Left cardiac atrium (tissue), 4 donors: ENCODE results near the gene ANO5. TPM values are rescaled to one million over a fixed set of nuclear protein-coding genes. Genes with fewer than 3 reads are reported as not detected.
A peak's percentile ranks its signal among the peaks of the same experiment; 100 is the strongest.
"Not testable (repeated sequence)": the region's sequence is repeated elsewhere in the genome, so short reads cannot be mapped to it uniquely, and the experiment has no call there.

ENCODE experiments used
- ATAC-seq, 2 donors: fragments of 200-7000 bp; cut with Tn5 transposase; one replicate each; pipeline ENCODE4 v1.9.1; 2020; ENCODE audit warnings: mild to moderate bottlenecking in 2 of 2, moderate library complexity in 2 of 2
- DNase-seq: peaks from one replicate; pipeline ENCODE4 v3.0.0-alpha.2; 2020
- intact Hi-C, 2 donors: fragments of 100-400 bp; cut with DNase I; formaldehyde crosslinking; loops; one replicate each; pipeline versions ENCODE4 v1.14.1 to v1.15.1; 2022 to 2023
- total RNA-seq, 2 donors: library from RNA; stranded (reverse); fragmentation: NEBNext Ultra II Directional; extraction: Animal tissue kit (Norgen Biotek cat#: 25700); gene quantifications; one replicate each; pipeline ENCODE4 v1.2.1, GENCODE V29; 2021
- donor health status: DM: no; HTN: yes; CAD: no.
- donor health status: DM: no; HTN: yes; CAD: no; lungs with severe emphysema.
- donor health status: DM: yes; HTN: yes; CAD: no.
- donor health status: Dilated cardiomyopathy.

Gene ANO5
- total RNA-seq, 2 donors from 2014 or later, result 37.5 to 49.2 TPM

DNA sequence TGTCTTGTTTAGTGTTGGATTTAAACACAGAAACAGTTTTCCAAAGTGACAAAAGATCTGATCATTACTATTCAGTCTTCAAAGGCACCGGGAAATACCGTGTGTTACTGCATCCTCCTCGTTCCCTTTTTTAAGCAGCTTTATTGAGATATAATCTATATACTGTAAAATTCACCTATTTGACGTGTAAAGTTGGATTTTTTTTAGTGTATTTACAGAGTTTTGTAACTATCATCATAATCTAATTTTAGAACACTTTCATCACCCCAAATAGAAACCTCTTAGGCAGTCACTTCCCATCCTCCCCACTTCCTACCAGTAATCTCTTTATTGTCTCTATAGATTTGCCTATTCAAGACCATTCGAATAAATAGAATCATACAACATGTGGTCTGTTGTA is 1.4 kb downstream of the ANO5 start:
- intact Hi-C loops, result no loop called here
- no peak for DNase-seq

DNA sequence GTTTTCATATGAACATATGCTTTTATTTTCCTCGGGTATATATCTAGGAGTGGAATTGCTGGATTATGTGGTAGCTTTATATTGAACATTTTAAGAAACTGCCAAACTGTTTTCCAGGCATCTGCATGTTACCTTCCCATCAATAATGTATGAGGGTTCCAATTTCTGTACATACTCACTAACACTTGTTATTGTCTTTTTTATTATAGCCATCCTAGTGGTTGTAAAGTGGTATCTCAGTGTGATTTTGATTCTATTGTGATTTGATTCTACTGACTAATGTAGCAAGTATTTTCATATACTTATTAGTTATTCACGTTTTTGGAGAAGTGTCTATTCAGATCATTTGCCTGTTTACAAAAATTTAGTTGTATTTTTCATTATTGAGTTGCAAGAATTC is 2.0 kb downstream of the ANO5 start:
- DNase-seq, result no peak
- intact Hi-C loops, result no loop called here
- no peak for ATAC-seq

More for the DNA sequence above, 1.4 kb downstream of the ANO5 start:
- ATAC-seq, result no peak

DNA sequence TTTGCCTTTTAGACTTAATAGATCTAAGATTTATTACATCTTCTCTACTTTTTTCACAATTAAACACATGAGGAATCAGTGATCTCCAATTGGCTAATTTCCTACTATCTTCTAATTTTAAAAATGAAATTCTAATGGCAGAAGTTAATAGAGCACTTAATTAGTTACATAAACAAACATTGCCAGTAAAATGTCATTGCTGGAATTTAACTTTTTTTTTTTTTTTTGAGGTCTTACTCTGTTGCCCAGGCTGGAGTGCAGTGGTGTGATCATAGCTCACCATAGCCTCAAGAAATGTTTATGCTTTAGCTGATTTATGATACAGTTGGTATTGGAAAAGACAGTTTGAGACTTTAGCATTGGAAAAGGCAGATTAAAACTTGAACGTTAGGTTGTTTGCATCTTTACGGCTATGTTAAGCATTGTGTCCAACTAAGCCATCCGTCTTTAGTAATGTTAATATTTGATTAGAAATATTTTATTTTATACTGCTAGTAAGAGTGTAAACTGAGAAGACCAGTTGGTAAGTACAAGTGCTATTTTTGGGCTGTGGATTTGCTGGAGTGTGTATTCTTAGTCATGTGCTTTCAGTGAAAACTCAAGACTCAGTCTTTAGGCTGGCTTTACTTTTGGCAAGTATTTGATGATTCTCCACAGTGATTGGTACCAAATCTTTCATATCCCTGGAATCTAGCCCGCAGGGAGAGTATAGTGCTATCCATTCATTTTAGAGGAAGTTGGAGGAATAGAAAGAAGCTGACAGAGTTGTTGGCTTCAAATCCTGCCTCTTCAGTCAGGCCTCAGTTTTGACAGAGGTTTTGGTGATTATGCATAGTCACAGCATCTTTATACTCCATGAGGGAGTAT is 4.5 kb downstream of the ANO5 start:
- intact Hi-C loops, result no loop called here
- ATAC-seq, result no peak
- no peak for DNase-seq

DNA sequence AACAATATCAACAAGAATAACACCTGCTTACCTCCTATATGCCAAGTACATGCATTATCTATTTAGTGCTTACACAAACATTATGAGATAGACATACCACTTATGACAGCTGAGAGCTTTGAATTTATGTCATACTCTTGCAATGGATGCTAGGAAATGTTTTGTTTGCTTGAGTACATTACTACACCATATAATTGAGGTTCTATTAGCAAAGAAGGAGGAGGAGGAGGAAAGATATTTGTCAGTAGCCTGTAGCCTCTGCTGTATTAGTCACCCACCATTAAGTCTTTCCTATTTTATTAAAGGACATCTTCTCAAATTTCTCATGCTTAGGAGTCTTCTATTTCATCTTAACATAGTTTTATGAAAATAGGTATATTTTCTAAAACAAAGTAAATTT is 6.4 kb downstream of the ANO5 start:
- intact Hi-C loops, result no loop called here
- DNase-seq (no peak), ATAC-seq (no peak)

- intact Hi-C loops, result no loop called here
- ATAC-seq (no peak), DNase-seq (no peak)
These were observed 10.4 kb downstream of the ANO5 start for GRCh38 chr11:22203281-22203680.

- intact Hi-C loops, result no loop called here
- DNase-seq (no peak), ATAC-seq (peak in 1 of 2 donors; percentile 61)
These were observed 14.3 kb downstream of the ANO5 start for GRCh38 chr11:22207162-22207561.

DNA sequence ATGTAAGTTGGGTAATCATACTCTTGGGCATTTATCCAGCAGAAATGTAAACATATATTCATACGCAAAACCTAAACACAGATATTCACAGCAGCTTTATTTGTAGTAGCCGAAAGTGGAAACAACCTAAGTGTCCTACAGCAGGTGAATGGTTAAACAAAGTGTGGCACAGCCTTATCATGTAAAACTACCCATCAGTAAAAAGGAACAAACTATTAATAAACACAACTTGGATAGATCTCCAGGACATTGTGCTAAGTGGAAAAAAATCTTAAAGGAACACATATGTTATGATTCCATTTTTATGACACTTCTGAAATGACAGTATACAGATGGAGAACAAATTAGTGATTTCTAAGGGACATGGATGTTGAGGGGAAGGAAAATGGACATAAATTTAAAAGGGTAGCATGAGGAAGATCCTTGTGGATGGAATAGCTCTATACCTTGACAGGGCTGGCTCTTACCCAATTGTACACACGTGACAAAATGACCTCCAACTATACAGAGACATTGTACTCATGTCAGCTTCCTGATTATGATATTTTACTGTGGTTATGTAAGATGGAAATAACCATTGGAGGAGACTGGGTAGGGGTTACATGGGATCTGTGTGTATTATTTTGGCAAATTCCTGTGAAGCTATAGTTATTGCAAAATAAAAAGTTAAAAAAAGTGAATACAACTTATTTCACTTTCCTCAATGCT is 15.4 kb downstream of the ANO5 start:
- DNase-seq, result no peak
- ATAC-seq, result no peak
- intact Hi-C loops, result no loop called here

GRCh38 chr11:22216940-22217339 is 24.1 kb downstream of the ANO5 start:
- intact Hi-C loops, result no loop called here
- ATAC-seq (no peak), DNase-seq (no peak)

GRCh38 chr11:22221143-22221542 is 28.3 kb downstream of the ANO5 start:
- ATAC-seq, result no peak
- no peak for DNase-seq
- intact Hi-C loops, result no loop called here

DNA sequence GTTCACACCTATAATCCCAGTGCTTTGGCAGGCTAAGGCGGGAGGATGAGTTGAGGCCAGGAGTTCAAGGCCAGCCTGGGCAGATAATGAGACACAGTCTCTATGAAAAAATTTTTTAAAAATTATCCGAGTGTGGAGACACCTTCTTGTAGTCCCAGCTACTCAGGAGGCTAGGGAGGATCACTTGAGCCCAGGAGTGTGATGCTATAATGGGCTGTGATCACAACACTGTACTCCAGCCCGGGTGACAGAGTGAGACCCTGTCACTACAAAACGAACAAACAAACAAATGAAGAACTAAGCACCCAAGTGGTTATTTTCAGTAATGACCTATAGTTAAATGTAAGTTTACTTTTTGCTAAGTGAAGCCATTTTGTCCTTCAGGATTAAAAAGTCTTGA is 32.3 kb downstream of the ANO5 start:
- DNase-seq, result no peak
- intact Hi-C loops, result no loop called here
- ATAC-seq, result no peak

DNA sequence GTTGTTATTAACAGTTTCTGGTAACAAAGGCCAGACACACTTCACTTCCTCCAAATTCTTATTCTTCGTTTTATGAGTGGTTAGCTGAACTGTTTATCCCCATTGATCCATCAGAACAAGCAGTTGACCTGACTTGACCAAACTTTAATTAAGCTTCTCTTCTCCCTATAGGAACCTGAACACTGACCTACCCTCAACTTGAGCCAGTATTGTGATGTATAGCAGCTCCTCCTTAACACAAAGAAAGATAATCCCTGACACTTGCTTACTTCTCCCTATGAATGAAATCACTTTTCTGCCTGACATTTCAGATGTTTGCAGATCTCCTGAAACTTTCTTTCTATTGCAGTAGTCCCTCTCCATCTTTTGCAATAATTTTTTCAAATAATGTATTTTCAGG is 41.9 kb downstream of the ANO5 start:
- ATAC-seq (no peak), DNase-seq (no peak)
- intact Hi-C loops, result no loop called here

DNA sequence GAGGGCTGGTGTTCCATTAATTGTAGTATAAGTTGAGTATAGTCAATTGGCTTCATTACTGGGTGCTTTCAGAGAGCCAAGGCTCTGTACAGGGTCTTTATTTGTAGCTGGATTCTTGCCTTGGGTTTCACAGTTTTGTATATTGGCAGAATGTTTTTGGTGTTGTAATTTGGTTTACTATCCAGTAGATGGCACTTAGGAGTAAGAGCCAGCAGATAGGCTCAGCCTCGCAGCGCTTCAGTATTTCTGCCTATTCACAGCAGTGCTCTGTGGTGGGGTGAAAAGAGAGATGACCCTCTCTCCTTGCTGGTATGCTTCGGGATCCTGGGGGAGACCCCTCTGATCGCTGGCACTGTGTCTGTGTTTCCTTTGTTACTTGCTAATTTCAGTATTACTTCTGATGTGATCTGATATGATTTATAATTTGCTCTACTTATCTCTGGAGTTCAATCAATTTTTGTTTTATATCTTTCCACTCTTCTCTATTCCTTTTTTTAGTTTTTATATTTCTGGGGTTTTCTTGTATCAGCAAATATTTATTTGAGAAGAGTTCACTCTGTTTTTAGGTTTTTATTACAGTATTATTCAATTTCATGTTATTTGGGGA is 52.2 kb downstream of the ANO5 start:
- intact Hi-C loops, result loop anchor here in 1 of 2 donors (5.0 kb wide), 1 partner anchor 73 kb away; no protein-coding TSS in a partner anchor
- DNase-seq (peak; percentile 26), ATAC-seq (peak; percentile 41 to 80)

- intact Hi-C loops, result no loop called here
- ATAC-seq (no peak), DNase-seq (no peak)
These were observed 54.1 kb downstream of the ANO5 start for GRCh38 chr11:22246992-22247391.

- ATAC-seq (no peak), DNase-seq (no peak)
- intact Hi-C loops, result no loop called here
These were observed 57.0 kb downstream of the ANO5 start for GRCh38 chr11:22249871-22250270.

GRCh38 chr11:22256876-22257275 is 64.0 kb downstream of the ANO5 start:
- no peak for ATAC-seq
- intact Hi-C loops, result no loop called here
- DNase-seq, result no peak

DNA sequence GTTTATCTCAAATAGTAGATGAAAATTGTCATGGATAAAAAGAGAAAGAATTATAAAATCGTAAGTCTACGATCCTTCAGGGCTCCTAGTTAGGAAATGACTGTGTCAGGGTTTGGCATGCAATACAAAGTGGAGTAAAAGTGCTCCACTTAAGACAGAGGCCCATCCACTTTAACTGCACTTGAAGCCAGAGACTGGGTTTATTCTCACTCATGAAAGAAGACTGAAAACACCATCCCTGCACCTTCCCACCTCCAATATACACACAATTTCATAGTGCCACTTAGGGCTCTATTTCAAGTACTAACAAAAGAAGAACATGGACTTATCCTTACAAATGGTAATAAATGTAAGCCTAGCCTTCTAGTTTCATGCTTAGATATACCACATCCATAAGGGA is 70.7 kb downstream of the ANO5 start:
- no peak for DNase-seq
- intact Hi-C loops, result no loop called here
- no peak for ATAC-seq

DNA sequence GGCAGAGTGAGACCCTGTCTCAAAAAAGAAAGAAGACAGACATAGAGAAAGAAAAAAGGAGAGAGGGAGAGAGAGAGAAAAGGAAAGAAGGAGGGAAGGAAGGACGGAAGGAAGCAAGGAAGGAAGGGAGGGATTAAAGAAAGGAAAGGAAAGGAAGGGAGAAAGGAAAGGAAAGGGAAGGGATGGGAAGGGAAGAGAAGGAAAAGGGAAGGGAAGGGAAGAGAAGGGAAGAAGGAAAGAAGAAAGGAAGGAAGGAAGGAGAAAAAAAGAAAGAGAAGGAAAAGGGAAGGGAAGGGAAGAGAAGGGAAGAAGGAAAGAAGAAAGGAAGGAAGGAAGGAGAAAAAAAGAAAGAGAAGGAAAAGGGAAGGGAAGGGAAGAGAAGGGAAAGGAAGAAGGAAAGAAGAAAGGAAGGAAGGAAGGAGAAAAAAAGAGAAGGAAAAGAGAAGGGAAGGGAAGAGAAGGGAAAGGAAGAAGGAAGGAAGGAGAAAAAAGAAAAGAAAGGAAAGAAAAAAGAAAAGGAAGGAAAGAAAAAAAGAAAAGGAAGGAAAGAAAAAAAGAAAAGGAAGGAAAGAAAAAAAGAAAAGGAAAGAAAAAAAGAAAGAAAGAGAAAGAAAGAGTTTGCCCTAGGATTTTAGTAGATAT is 76.2 kb downstream of the ANO5 start:
- DNase-seq, intact Hi-C loops, ATAC-seq: not testable (repeated sequence)

DNA sequence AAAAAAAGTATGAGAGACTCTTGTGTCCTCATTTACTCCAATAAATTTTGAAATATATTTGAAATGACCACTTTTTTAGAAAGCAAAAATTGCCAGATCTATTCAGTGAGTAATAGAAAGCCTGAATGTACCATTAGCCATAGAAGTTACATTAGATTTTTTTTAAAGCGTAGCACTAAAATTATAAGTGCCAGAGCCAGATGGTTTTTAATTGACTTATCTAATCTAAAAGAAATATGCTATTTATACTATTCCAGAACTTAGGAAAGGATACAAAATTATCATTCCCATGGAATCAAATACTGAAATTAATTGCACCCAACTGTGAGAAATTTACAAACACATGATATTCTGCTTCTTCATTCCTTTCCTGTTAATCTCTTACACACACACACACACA is 80.9 kb downstream of the ANO5 start:
- no peak for ATAC-seq
- intact Hi-C loops, result no loop called here
- DNase-seq, result no peak

GRCh38 chr11:22275600-22275999 is 82.7 kb downstream of the ANO5 start:
- ATAC-seq (no peak), DNase-seq (no peak)
- intact Hi-C loops, result no loop called here

DNA sequence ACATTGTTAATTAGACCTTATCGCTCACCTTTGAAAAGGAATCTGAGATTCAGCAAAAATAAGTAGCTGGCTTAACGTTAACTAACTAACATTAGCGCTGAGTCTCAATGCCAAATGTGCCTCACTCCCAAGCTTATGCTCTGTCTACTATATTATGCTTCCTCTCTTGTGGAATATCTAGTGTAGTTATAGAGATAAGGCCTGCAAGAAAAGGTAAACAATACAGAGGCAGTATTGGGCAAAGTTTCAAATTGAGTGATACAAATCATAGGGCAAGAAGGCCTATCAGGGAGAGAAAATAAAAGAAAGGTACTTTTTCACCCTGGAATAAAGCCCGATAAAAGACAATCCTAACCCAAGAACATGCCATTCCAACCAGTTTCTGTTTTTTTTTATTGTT is 83.7 kb downstream of the ANO5 start:
- intact Hi-C loops, result no loop called here
- DNase-seq (no peak), ATAC-seq (no peak)
